Pulmonary artery endothelial cell (primary cell): Measurements from ENCODE around the gene AKR1A1. TPM values are rescaled to one million over a fixed set of nuclear protein-coding genes. Genes with fewer than 3 reads are reported as not detected.
"Not testable (repeated sequence)": the region's sequence is repeated elsewhere in the genome, so short reads cannot be mapped to it uniquely, and the experiment has no call there.

Source experiments
- DNase-seq: peaks from one replicate; pipeline ENCODE4 v3.0.0-alpha.2; 2011; ENCODE audit warnings: low read depth, low spot score
- total RNA-seq: library from RNA; depleted of rRNA; stranded (reverse); fragments of >200 nt; gene quantifications from 2 replicates; pipeline ENCODE4 v1.2.3, GENCODE V29; 2014

The AKR1A1 gene
- total RNA-seq, 1 donor from 2014 or later = 172 TPM

DNA sequence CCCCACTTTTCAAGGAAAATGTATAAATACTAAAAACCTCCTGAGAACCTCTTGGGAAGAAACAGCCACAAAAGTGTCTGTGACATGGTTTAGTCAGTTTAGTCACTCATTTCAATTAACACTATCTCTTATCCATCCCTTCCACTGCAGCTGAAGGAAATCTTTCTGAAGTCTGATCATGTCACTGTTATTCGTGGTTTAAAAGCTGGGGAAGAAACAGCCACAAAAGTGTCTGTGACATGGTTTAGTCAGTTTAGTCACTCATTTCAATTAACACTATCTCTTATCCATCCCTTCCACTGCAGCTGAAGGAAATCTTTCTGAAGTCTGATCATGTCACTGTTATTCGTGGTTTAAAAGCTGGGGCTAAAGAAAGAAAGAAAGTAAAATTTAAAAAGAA lies 27.1 kb upstream of the AKR1A1 start:
- not testable (repeated sequence) for DNase-seq

- not testable (repeated sequence) for DNase-seq
These were observed 26.7 kb upstream of the AKR1A1 start for GRCh38 chr1:45523975-45524374.

DNA sequence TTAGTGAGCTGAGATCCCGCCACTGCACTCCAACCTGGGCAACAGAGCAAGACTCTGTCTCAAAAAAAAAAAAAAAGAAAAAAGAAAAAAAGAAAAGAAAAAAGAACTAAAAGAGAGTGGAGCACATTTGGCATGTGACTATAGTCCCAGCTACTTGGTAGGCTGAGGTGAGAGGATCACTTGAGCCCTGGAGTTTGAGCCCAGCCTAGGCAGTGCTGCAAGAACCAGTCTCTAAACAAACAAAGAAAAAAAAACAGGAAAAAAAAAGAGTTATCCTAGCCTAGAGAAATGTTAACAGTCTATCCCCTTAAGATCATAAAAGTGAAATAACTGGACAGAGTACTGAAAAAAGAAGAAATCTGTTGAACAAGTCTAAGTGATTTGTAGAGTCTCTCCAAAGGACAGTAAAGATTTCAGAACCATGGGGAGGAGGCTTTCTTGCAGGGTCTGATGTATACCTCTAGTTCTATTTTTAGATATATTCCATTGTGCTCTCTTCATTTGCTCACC lies 24.4 kb upstream of the AKR1A1 start:
- no peak for DNase-seq

DNA sequence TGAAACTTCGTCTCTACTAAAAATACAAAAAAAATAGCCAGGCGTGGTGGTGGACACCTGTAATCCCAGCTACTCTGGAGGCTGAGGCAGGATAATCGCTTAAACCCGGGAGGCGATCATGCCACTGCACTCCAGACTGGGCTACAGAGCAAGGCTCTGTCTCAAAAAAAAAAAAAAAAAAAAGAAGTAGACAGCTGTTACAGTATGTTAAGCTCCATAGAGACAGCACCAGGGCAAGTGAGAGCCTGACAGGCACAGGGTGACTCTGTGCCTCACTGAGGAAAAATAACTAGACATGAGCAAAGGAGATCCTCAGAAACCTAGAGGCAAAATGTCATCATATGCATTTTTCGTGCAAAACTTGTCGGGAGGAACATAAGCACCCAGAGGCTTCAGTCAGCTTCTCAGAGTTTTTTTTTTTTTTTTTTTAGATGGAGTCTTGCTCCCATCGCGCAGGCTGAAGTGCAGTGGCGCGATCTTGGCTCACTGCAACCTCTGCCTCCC lies 19.9 kb upstream of the AKR1A1 start:
- DNase-seq = no peak

DNA sequence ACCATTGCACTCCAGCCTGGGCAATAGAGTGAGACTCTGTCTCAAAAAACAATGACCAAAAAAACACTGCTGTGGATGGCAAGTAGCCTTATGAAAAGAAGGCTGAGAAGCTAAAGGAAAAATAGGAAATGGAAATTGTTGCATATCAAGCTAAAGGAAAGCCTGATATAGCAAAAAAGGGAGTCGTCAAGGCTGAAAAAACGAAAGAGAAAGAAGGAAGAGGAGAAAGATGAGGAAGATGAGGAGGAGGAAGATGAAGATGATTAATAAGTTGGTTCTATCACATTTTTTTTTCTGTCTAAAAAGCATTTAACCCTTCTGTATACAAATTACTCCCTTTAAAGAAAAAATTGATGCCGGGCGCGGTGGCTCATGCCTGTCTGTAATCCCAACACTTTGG lies 18.8 kb upstream of the AKR1A1 start:
- DNase-seq = no peak

- DNase-seq = no peak
These were observed 14.4 kb upstream of the AKR1A1 start for GRCh38 chr1:45535988-45536766.

DNA sequence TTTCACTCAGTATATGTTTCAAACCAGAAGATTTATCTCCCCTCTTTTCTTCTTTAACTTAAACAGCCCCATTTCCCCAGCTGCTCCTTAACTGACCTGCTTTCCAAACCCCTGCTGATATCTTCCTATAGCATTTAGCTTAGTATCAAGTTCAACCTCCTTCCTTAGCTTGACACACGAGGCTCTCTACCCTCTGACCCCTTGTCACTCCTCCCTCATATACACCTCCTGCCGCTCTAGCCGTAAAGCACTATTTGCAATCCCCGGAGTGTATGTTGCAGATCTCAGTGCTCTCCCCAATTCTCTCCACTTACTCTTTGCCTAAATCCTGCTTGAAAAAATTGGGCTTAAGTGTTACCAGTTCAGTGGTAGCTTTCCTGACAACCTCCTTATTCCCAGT lies 13.7 kb upstream of the AKR1A1 start:
- DNase-seq = no peak

GRCh38 chr1:45541193-45541592 lies 9.4 kb upstream of the AKR1A1 start:
- DNase-seq = no peak

GRCh38 chr1:45542591-45542990 lies 8.0 kb upstream of the AKR1A1 start:
- no peak for DNase-seq

DNA sequence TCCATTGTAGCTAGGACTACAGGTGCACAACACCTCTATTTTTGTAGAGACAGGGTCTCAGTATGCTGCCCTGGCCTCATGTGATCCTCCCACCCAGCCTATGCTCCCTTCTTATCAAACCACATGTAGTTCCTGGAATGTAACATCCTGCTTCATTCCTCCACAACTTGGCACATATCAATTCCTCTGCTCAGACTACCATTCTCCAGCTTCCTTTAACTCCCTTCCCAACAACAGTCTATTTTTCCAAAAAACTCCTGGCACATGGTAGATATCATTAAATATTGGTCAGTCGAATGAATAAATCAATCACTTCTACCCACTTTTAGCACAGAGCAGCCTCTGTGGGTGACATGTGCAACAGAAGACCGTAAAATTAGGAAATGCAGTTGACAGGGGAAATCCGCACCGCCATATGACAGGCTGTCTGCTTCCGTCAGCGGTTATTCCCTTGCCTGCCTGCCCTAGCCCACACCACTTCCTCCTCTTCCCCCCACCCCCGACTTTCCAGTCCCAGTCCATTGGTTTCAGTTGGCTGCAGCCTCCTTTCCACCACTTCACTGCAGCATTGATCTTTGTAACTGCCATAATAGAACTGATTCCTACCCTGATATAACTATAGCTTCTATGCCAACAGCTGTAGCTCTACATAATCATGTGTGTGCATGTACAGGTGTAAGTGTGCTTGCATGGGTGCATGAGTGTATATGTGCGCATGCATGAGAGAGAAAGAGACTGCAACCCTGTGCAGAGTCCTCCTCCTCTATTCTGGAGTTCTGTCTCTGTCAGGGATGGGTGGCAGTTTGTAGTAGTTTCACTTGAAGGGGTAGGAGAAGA lies 6.8 kb upstream of the AKR1A1 start:
- peak; percentile 54 for DNase-seq

DNA sequence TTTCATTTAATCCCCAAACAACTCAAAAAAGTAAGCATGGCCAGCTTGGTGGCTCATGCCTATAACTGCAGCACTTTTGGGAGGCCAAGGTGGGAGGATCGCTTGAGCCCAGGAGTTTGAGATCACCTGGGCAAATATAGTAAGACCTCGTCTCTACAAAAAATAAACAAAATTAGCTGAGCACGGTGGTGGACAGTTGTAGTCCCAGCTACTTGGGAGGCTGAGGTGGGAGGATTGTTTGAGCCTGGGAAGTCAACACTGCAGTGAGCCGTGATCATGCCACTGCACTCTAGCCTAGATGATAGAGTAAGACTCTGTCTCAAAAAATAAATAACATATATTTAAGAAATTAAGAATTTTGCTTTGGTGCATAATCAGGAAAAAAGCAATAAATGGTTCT lies 6.1 kb upstream of the AKR1A1 start:
- no peak for DNase-seq

- DNase-seq = no peak
These were observed 5.6 kb upstream of the AKR1A1 start for GRCh38 chr1:45545019-45545493.

- DNase-seq = no peak
These were observed 4.9 kb upstream of the AKR1A1 start for GRCh38 chr1:45545553-45546310.

GRCh38 chr1:45551684-45552083 lies 1.1 kb downstream of the AKR1A1 start:
- DNase-seq = no peak

- no peak for DNase-seq
These were observed 1.7 kb downstream of the AKR1A1 start for GRCh38 chr1:45552331-45552730.

DNA sequence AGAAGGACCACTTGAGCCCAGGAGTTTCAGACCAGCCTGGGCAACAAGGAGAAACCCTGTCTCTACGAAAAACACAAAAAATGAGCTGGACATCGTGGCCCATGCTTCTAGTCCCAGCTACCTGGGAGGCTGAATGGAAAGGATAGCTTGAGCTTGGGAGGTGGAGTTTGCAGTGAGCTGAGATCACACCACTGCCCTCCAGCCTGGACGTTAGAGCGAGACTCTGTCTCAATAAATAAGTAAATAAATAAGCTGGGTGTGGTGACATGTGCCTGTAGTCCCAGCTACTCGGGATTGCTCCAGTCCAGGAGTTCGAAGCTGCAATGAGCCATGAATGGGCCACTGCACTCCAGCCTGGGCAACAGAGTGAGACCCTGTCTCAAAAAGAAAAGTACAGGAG lies 3.6 kb downstream of the AKR1A1 start:
- DNase-seq = no peak

- no peak for DNase-seq
These were observed 6.9 kb downstream of the AKR1A1 start for GRCh38 chr1:45557422-45557944.

GRCh38 chr1:45563843-45564242 lies 13.2 kb downstream of the AKR1A1 start:
- DNase-seq = no peak

DNA sequence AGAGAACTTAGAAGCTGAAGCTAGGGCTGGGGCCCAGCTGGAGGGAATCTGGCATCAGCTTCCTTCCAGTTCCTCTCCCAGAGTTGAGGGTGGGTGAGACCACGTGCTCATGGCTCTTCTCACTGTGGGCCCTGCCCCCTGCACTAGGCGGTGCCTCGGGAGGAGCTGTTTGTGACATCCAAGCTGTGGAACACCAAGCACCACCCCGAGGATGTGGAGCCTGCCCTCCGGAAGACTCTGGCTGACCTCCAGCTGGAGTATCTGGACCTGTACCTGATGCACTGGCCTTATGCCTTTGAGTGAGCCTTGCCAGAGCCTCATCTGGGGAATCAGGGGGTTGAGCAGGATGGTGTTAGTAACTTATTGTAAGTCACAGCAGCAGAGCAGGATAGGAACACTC lies 16.1 kb downstream of the AKR1A1 start:
- DNase-seq = no peak

GRCh38 chr1:45567911-45568310 lies 17.3 kb downstream of the AKR1A1 start:
- no peak for DNase-seq

- no peak for DNase-seq
These were observed 17.8 kb downstream of the AKR1A1 start for GRCh38 chr1:45568421-45568820.
